Measurements from ENCODE around the gene CTIF. TPM values are rescaled to one million over a fixed set of nuclear protein-coding genes. Genes with fewer than 3 reads are reported as not detected.
A peak's percentile ranks its signal among the peaks of the same experiment; 100 is the strongest.

The CTIF gene
- polyA plus RNA-seq, 3 donors: 0.38 to 8.7 (median 1.2) TPM

DNA sequence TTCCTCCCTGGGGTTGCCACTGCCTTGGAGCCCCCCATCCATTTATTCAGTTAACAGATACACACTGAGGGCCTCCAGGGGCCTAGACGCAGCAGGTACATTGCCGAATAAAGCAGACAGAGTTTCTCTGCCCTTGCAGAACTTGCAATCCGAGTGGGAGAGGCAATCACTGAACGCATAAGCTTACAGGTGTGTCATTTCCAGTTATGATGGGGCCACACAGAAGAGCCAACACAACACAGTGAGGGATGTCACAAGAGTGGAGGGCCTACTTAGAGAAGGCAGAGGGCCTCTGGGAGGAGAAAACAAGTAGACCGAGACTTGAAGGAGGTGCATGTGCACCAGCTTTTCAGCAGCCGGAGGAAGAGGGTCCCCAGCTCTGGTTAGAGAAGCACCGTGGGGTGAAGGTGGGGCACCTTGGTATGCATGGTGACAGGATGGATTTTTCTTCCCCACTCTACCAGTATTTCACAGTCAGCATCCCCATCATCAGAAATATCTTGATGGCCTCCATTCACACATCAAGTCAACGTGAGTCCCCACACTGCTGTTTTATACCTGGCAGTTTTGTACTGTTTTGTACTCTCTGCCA is 261.0 kb downstream of the CTIF start:
- H3K27ac ChIP-seq (ENCODE audit: low read depth in 1 of 2, low read length in 2 of 2): no peak overlapping the region
- H3K27ac Mint-ChIP-seq: no peak overlapping the region
- H3K4me2 ChIP-seq (replicated peaks; ENCODE audit: extremely low read depth, low read length, poor library complexity, severe bottlenecking): no peak overlapping the region
- peaks cover 3% of the 10 kb centered on the region for H3K4me1 Mint-ChIP-seq
- peaks cover 51 to 71% of the 10 kb centered on the region in 2 donors for H3K36me3 Mint-ChIP-seq
- WGBS (ENCODE audit: insufficient coverage): 95% methylated on average over 4 of the region's 8 CpGs
- no peaks in the 10 kb centered on the region for H3K27me3 ChIP-seq (ENCODE audit: control insufficient read depth in 2 of 2, insufficient read depth in 2 of 2, low read length in 2 of 2)
- H3K27me3 Mint-ChIP-seq (ENCODE audit: low read depth in 3 of 3): peaks cover 0 to 3% (median 2%) of the 10 kb centered on the region in 3 donors
- H3K9me3 Mint-ChIP-seq: peaks cover 0 to 6% (median 0%) of the 10 kb centered on the region in 7 donors
- no peak overlapping the region for H3K4me3 ChIP-seq (replicated peaks in 1 of 3; ENCODE audit: low read depth in 2 of 3, low read length in 3 of 3)
- H3K9me3 ChIP-seq (replicated peaks in 1 of 2; ENCODE audit: control insufficient read depth in 1 of 2, insufficient read depth in 1 of 2, low read length in 2 of 2): no peaks in the 10 kb centered on the region
- no peaks in the 10 kb centered on the region for H3K4me1 ChIP-seq (ENCODE audit: control insufficient read depth in 1 of 2, insufficient read depth in 2 of 2, low read length in 2 of 2)
- H2AFZ ChIP-seq (ENCODE audit: insufficient read depth, low read depth, low read length, poor library complexity, severe bottlenecking): no peak overlapping the region
- DNase-seq: no peak
- peaks cover 0 to 42% of the 10 kb centered on the region in 2 donors for H3K36me3 ChIP-seq (replicated peaks in 1 of 2; ENCODE audit: control insufficient read depth in 1 of 2, insufficient read depth in 2 of 2, low read length in 2 of 2)
- no peaks in the 10 kb centered on the region for H3K79me2 ChIP-seq (ENCODE audit: insufficient read depth, low read length)
- no peak overlapping the region for H3K4me3 Mint-ChIP-seq
- H3K9ac ChIP-seq (ENCODE audit: insufficient read depth, low read length, poor library complexity, severe bottlenecking): no peak overlapping the region
- TF ChIP-seq, protein P1, sequence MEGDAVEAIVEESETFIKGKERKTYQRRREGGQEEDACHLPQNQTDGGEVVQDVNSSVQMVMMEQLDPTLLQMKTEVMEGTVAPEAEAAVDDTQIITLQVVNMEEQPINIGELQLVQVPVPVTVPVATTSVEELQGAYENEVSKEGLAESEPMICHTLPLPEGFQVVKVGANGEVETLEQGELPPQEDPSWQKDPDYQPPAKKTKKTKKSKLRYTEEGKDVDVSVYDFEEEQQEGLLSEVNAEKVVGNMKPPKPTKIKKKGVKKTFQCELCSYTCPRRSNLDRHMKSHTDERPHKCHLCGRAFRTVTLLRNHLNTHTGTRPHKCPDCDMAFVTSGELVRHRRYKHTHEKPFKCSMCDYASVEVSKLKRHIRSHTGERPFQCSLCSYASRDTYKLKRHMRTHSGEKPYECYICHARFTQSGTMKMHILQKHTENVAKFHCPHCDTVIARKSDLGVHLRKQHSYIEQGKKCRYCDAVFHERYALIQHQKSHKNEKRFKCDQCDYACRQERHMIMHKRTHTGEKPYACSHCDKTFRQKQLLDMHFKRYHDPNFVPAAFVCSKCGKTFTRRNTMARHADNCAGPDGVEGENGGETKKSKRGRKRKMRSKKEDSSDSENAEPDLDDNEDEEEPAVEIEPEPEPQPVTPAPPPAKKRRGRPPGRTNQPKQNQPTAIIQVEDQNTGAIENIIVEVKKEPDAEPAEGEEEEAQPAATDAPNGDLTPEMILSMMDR (IDR thresholded peaks at IDR 0.05): no peak
- no peaks in the 10 kb centered on the region for H4K20me1 ChIP-seq (ENCODE audit: insufficient read depth, low read length)
- intact Hi-C loops (cut with micrococcal nuclease): no loop called here

DNA sequence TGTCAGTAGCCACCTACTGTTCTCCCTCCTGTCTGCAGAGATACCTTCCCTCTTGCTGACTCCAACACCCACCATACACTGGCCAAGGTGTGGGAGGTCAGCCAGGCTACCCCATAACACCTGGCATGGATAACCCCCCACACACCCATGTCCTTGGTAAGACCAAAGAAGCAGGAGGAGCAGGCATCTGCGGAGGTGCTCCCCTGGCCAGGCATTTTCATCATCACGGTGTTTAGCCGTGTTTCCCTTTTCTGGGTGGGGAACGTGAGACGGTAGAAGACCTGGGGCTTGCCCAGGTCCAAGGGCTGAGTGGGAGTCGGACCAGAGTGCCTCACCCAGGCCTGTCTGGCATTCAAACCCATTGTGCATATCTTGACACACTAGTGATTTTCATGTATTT is 261.6 kb downstream of the CTIF start:
- Histone ChIP-seq H2AFZ (ENCODE audit: insufficient read depth, low read depth, low read length, poor library complexity, severe bottlenecking) (no peak overlapping the region), H3K79me2 (ENCODE audit: insufficient read depth, low read length) (no peaks in the 10 kb centered on the region), H3K9ac (ENCODE audit: insufficient read depth, low read length, poor library complexity, severe bottlenecking) (no peak overlapping the region), H3K9me3 (replicated peaks in 1 of 2; ENCODE audit: control insufficient read depth in 1 of 2, insufficient read depth in 1 of 2, low read length in 2 of 2) (no peaks in the 10 kb centered on the region), H3K27me3 (ENCODE audit: control insufficient read depth in 2 of 2, insufficient read depth in 2 of 2, low read length in 2 of 2) (no peaks in the 10 kb centered on the region), H3K4me2 (replicated peaks; ENCODE audit: extremely low read depth, low read length, poor library complexity, severe bottlenecking) (no peak overlapping the region), H3K4me3 (replicated peaks in 1 of 3; ENCODE audit: low read depth in 2 of 3, low read length in 3 of 3) (no peak overlapping the region), H3K4me1 (ENCODE audit: control insufficient read depth in 1 of 2, insufficient read depth in 2 of 2, low read length in 2 of 2) (no peaks in the 10 kb centered on the region), H3K36me3 (replicated peaks in 1 of 2; ENCODE audit: control insufficient read depth in 1 of 2, insufficient read depth in 2 of 2, low read length in 2 of 2) (peaks cover 0 to 42% of the 10 kb centered on the region in 2 donors), H4K20me1 (ENCODE audit: insufficient read depth, low read length) (no peaks in the 10 kb centered on the region), H3K27ac (ENCODE audit: low read depth in 1 of 2, low read length in 2 of 2) (no peak overlapping the region)
- peak overlapping the region in 1 of 7 donors; percentile 58 for H3K27ac Mint-ChIP-seq
- H3K36me3 Mint-ChIP-seq: peaks cover 56 to 75% of the 10 kb centered on the region in 2 donors
- 98% methylated on average over 6 of the region's 6 CpGs for WGBS (ENCODE audit: insufficient coverage)
- TF ChIP-seq, protein P1 (IDR thresholded peaks at IDR 0.05): no peak
- DNase-seq: no peak
- intact Hi-C loops (cut with micrococcal nuclease): no loop called here
- H3K4me1 Mint-ChIP-seq: peaks cover 3% of the 10 kb centered on the region
- H3K27me3 Mint-ChIP-seq (ENCODE audit: low read depth in 3 of 3): peaks cover 0 to 3% (median 2%) of the 10 kb centered on the region in 3 donors
- H3K9me3 Mint-ChIP-seq: peaks cover 0 to 6% (median 0%) of the 10 kb centered on the region in 7 donors
- H3K4me3 Mint-ChIP-seq: no peak overlapping the region
